PFSK-1 (cell line): ENCODE measurements around the gene INSIG1.

Experiments used
- POLR2AphosphoS5 ChIP-seq: IDR thresholded peaks from 2 replicates; pipeline ENCODE4 v1.6.1; 2012; ENCODE audit warnings: low read depth, mild to moderate bottlenecking, control low read depth, low read length, moderate library complexity
- REST ChIP-seq, 2 experiments: IDR thresholded peaks; 2 replicates each; pipeline versions ENCODE4 v1.6.1 to v1.8.0; 2011 to 2012; ENCODE audit warnings: low read depth in 2 of 2, low read length in 2 of 2, control low read depth in 1 of 2, inconsistent platforms in 1 of 2, mild to moderate bottlenecking in 1 of 2, moderate library complexity in 1 of 2; ENCODE audit not compliant: insufficient read depth in 1 of 2
- SIN3A ChIP-seq: IDR thresholded peaks from 2 replicates; pipeline ENCODE4 v1.6.1; 2012; ENCODE audit warnings: mild to moderate bottlenecking, low read length, moderate library complexity, borderline replicate concordance; ENCODE audit not compliant: insufficient read depth
- TAF1 ChIP-seq: IDR thresholded peaks from 2 replicates; pipeline ENCODE4 v1.6.1; 2012; ENCODE audit warnings: low read length, control low read depth, borderline replicate concordance; ENCODE audit not compliant: insufficient read depth

DNA sequence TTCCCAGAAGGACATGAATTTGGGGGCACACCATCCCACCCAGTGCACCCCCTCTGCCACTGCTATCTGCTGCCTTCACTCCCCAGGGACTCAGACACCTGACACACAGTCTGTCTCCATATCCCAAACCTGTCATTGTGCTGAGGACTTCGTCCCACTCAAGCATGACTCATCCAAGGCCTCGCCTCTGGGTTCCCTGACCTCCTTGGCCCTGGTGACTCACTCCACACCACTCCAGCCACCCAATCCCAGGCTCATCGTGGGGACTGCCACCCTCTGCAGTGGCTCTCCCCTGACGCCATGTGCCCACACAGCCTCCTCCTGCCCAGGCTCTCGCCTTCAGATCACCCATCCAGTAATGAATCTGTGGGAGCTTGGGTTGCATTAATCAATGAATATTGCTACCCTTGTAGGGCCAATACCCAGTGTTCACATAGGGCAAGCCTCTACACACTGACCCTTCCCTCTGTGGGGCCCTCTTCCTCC is 6.6 kb upstream of the INSIG1 start:
- TF ChIP-seq POLR2AphosphoS5 = no peak
- TF ChIP-seq SIN3A = no peak
- no peak for TF ChIP-seq REST (IDR thresholded peaks at IDR 0.05; ENCODE audit: insufficient read depth in 1 of 2, low read depth in 2 of 2, low read length in 2 of 2)
- no peak for TF ChIP-seq TAF1
